HG03039 (cell line): ENCODE measurements around the gene TREM1.

Experiments used
- ATAC-seq: cut with Tn5 transposase; IDR thresholded peaks from one replicate; pipeline ENCODE4 v1.9.1; 2021; ENCODE audit warnings: mild to moderate bottlenecking, moderate library complexity; ENCODE audit not compliant: unreplicated experiment

Gene TREM1

DNA sequence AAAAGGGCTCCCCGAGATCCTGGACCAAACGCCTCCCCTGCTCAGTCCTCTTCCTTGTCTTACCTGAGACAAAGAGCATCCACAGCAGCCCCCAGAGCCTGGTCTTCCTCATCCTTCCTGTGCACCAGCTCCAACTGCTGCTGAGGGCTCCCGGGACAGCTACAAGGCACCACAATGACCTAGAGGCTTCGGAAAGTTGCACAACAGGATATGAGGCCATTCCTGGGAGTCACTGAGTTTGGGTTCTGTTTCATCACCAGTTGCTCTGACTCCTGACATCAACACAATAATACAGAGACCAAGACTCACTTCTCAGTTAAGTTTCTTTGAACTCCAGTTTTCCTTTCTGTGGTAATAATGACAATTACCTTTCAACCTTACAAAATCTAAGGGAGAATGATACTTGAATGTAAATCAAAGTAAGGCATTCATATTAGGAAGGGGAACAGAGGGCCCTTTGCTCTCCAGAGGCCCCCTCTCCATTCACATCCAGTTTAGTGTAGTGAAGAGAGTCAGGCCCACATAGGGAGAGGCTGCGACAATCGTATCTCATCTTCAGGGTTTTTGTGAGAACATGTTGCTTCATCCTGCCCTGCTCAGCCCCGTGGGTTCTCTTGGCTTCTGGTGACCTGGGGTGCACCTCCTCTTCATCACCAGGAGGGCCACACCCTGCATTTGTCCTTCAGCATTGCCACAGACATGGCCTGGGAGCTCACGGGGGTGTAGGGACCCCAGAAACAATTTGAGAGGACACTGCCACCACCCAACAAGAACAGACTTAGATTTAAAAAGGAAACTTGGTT lies at the start of gene TREM1:
Gene TREM1, minus strand, starts transcription at position 139 of the 803 bp plus-strand sequence. Its CDS starts 27 bp downstream, at position 112.
- no peak for ATAC-seq

GRCh38 chr6:41335943-41336342 lies 49.5 kb upstream of the TREM1 start:
- no peak for ATAC-seq

- ATAC-seq, result no peak
Measured at GRCh38 chr6:41335296-41335695, 48.8 kb upstream of the TREM1 start, which contains the start of gene NCR2. NCR2 (plus strand) TSS chr6:41335608; CDS start chr6:41335877, 269 bp downstream.

DNA sequence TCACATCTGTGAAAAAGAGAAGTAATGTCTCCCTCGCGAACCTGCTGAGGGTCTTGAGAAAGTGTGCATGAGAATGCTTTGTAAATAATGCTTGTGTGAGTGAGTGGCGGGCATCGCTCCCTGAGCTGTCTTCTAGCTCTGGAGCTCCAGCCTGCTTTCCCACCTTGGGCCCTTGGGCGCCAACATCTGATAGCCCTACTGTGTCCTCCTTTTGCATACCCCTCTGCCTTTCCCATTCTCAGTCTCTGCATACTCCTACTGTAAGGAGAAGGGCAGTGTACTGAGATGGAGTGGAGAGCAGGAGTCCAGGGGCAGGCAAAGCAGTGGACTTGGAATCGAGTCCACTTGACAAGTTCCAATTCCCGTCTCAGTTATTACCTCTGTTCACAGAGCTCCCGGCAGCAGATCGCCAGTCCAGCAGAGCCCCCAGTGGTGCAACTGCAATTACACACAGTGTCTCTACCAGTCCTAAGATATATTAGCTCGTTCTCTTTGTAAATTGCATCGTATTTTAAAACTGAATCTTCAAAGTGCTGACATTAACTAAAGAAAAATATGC lies 48.1 kb upstream of the TREM1 start:
- ATAC-seq, result no peak

DNA sequence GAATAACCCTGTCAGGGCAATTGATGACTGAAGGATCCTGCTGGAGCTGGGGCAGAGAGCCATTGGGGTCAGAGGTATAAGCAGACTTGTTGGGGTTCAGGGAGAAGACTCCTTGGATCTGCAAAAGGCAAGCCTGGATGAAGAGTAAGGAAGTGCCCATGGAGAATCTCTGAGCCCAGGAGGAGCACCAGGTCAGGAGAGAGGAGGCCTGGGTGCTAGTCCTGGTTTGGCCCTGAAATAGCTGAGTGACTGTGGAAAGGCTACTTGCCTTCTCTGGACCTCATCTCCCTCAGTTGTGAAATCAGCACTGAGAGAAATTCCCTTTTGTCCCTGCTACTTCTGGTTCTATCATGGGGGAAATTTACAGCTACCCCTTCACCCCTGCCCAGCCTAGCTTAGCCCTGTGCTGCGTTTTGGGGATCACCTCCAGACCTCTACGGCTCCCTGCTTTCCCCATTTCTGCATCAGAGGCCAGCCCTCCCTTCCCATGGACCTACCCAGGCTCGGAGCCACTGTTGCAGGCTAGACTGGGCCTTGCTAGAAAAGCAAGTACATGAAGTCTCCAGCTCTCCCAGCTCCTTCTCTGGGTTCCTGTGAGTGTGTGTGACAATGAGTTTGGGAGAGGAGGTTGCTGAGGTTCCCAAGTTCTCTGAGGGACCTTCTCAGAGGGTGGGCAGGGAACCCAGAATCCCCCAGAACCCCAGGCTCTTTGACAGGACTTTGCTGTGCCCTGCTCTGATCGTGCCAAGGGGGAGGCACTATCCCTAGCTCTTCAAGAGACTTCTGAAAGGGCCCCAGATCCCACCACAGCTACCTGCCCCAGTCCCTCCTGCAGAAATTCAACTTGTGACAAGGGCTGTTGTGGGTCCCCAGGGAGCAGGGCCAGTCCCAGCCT lies 46.6 kb upstream of the TREM1 start:
- no peak for ATAC-seq

- no peak for ATAC-seq
Measured at GRCh38 chr6:41332241-41332640, 45.8 kb upstream of the TREM1 start.

DNA sequence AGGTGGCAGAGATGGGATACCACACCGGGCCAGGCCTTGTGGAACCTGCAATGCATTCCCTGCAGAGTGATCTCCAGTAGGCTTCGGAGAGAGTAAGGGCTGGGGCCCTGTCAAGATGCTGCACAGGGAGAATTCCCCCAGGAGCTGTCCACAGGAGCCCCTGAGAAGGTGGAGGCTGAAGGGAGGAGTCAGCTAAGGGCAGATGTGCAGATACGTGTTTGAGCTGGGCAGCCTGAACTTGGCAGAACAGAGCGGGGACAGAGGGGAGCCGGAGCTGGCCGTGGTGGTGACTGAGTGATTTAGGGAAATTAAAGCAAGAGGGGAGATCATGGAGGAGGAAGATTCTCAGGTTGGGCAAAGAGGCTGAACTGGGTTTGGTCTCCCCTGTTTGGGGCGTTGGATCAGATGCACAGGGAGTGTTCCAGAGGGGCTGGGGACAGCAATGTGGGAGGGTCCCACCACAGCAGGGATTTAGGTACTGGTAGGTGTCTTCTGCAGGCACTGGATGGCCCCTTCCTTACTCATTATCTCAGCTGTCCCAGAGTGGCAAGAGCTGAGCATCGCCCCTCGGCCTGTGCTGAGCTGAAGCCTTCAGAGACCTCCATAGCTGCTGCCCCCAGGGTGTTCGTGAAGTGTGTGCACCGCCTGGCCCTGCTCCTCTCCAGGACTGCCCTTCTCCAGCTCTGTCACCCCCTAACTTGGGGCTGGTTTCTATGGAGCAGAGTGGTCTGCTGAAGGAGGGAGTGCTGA lies 45.1 kb upstream of the TREM1 start:
- ATAC-seq, result no peak

DNA sequence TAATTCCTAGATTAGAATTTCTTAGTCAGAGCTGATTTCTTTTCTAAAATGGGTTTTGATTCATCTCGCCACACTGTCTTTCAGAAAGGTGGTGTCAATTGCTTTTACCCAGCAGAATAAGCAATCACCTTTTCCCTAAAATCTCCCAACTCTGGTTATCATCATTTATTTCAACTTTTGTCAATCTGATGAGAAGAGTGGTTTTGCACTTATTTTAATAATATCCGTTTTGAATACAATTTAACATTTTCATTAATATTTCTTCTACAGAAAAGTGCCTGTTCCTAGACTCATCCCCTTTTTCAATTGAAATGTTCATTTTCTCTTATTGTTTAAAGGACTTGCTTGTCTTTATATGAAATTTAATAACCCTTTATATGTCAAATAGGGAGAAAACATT lies 40.7 kb upstream of the TREM1 start:
- no peak for ATAC-seq

- no peak for ATAC-seq
Measured at GRCh38 chr6:41326092-41326491, 39.6 kb upstream of the TREM1 start.

GRCh38 chr6:41325446-41326066 lies 39.1 kb upstream of the TREM1 start:
- ATAC-seq, result no peak

GRCh38 chr6:41321183-41321582 lies 34.7 kb upstream of the TREM1 start:
- no peak for ATAC-seq

- peak; percentile 93 for ATAC-seq
Measured at GRCh38 chr6:41318654-41319565, 32.4 kb upstream of the TREM1 start.

DNA sequence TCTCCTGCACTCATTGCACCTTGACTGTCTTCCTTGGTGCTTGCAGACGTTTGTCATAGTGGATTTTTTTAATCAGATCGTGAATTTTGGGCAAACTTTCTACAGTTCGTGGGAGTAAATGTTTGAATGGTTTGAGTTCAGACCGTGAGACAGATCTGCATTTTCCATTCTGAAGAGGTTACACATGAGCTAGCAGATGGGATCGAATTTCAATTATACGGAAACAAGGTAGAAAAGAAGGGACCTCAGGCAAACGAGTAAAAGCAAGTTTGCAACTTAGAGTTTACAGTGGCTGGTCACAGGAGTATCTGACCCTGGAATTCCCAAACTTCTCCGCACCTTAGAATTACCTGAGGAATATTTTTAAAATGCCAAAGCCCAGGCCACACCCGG lies 31.8 kb upstream of the TREM1 start:
- ATAC-seq, result no peak

- ATAC-seq, result no peak
Measured at GRCh38 chr6:41315943-41316620, 29.6 kb upstream of the TREM1 start.

DNA sequence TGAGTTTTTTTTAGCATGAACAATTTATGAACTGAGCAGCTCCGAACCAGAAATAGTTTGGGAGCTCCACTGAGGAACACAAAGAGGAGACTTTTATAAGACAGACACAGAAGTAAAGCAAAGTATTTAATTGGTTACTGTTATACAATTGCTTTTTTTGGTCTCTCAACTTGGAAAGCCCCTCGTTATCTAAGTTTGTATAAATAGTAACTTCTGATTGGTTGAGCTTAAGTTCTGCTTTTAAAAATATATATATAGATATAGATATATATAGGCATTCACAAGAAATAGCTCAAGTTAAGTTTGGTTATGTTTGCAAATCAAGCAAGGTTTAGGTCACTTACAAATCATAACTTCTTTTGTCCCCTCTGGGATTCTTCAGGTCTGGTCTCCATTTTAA lies 28.7 kb upstream of the TREM1 start:
- ATAC-seq, result no peak

- no peak for ATAC-seq
Measured at GRCh38 chr6:41306187-41306854, 19.8 kb upstream of the TREM1 start.

- ATAC-seq, result no peak
Measured at GRCh38 chr6:41302638-41303037, 16.2 kb upstream of the TREM1 start.

GRCh38 chr6:41298785-41299502 lies 12.5 kb upstream of the TREM1 start:
- no peak for ATAC-seq
